Measurements from ENCODE around the gene SRSF1.
A peak's percentile ranks its signal among the peaks of the same experiment; 100 is the strongest.
"Not testable (repeated sequence)": the region's sequence is repeated elsewhere in the genome, so short reads cannot be mapped to it uniquely, and the experiment has no call there.

Gene SRSF1

GRCh38 chr17:57982452-57983170 lies 24.4 kb downstream of the SRSF1 start:
- TF ChIP-seq, protein P1, sequence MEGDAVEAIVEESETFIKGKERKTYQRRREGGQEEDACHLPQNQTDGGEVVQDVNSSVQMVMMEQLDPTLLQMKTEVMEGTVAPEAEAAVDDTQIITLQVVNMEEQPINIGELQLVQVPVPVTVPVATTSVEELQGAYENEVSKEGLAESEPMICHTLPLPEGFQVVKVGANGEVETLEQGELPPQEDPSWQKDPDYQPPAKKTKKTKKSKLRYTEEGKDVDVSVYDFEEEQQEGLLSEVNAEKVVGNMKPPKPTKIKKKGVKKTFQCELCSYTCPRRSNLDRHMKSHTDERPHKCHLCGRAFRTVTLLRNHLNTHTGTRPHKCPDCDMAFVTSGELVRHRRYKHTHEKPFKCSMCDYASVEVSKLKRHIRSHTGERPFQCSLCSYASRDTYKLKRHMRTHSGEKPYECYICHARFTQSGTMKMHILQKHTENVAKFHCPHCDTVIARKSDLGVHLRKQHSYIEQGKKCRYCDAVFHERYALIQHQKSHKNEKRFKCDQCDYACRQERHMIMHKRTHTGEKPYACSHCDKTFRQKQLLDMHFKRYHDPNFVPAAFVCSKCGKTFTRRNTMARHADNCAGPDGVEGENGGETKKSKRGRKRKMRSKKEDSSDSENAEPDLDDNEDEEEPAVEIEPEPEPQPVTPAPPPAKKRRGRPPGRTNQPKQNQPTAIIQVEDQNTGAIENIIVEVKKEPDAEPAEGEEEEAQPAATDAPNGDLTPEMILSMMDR (conservative IDR thresholded peaks at IDR 0.05; ENCODE audit: low read length) = no peak
- no peak overlapping the region for H3K4me3 ChIP-seq (ENCODE audit: low read length)
- no peak for DNase-seq (ENCODE audit: low read depth)

DNA sequence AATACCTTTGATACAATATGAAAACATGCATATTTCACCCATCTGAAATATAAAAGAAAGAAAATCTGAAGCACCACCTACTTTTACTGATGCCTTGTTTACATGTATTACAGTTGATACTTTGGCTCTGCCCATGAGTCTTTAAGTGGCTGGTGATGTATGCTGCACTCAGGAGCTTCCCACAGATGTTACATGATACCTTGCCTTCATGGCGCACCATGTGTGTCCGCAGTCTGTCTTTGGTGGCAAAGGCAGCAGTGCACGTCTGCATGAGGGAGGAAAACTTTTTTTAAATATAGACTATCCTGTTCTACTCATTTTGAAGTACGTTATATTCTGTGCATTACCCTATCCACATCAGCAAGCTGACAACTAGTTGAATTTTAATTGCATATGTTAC lies 26.5 kb downstream of the SRSF1 start:
- TF ChIP-seq, protein P1 (conservative IDR thresholded peaks at IDR 0.05; ENCODE audit: low read length) = no peak
- no peak for DNase-seq (ENCODE audit: low read depth)
- no peak overlapping the region for H3K4me3 ChIP-seq (ENCODE audit: low read length)

DNA sequence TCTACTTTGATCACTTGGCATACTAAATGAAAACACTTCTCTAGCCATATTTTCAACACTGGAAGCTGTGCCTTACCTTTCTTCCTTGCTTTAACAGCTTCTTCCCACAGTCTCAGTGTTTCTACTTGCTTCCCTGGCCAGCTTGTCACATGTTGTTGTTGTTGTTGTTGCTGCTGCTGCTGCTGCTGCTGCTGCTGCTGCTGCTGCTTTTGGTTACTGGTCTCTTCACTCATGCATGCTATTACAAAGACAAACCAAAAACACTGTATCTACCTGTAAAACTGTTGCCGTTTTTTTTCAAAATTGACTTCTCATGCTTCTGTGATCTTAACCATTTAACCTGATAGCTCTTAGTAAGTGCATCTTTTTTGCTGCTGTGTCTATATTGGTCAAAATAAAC lies 28.0 kb downstream of the SRSF1 start:
- DNase-seq (ENCODE audit: low read depth) = no peak
- TF ChIP-seq, protein P1 (conservative IDR thresholded peaks at IDR 0.05; ENCODE audit: low read length) = no peak
- no peak overlapping the region for H3K4me3 ChIP-seq (ENCODE audit: low read length)

DNA sequence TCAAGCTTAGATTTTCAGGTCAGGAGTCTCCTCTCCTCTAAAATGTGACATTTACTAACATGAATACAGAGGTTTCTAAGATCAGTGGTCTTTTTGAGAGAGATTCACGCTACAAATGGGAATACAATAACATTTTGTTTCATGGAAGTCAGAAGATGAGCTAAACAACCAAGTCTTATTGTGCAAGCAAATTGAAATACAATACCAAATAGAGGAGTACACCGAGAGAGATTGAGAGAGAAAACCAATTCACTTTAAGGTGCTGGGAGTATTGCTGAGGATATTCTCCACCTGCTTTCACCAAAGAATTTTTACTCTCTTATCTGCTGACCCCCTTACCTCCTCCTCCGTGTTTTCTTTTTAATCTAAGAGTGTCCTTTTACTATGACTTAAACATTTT lies 30.5 kb downstream of the SRSF1 start:
- TF ChIP-seq, protein P1 (conservative IDR thresholded peaks at IDR 0.05; ENCODE audit: low read length) = no peak
- no peak for DNase-seq (ENCODE audit: low read depth)
- H3K4me3 ChIP-seq (ENCODE audit: low read length) = no peak overlapping the region

DNA sequence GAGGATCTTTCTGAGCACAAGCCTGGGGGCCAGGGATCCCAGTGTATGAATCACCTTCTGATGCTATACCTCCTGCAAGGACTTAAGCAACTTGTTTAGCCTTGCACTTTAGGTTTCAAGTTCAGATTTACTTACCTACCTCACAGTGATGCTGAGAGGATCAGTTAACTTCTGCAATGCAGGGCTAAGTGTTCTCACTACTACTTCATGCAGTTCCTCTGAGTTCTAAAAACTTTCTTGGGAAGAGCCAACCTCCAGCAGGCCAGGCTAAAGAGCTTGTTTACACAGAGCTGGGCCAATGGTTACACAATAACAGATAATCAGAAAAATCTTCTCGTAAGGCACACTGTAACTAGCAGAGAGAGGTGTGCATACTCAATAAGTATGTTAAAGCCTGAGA lies 32.0 kb downstream of the SRSF1 start:
- TF ChIP-seq, protein P1 (conservative IDR thresholded peaks at IDR 0.05; ENCODE audit: low read length) = no peak
- peak; percentile 55 for DNase-seq (ENCODE audit: low read depth)

DNA sequence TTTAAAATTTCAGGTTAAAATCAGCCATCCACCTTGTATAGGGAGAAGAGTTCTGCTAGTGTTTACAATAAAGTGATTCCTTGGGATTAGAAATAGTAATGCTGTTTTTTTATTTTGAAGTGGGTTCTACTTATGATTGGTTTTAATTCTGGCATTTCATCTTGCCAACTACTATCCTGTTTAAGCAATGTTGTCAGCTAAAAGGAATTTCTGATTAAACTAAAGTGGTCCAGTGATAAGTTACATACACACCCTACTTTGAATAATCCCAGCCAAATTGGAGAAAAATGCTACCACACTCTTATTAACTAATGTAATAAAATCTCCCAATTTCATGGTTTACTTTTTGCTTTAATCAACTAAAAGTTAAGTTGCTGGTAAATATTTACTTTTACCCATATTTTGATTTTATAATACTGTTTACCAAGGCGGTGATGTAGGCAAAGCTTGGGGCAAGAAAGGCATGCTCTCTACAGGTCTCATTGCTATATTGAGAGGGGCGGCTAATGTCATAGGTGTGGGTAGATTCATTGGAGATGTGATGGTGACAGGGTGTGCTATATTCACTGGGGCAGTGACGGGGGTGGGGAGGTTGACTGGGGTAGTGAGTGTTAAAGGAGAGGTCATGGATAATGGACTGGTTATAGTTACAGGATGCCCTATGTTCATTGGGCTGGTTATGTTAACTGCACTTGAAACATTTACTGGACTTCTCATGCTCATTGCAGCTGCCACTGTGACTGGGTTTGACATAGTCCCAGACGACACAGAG lies 32.8 kb downstream of the SRSF1 start:
- not testable (repeated sequence) for DNase-seq (ENCODE audit: low read depth); H3K4me3 ChIP-seq (ENCODE audit: low read length)

More for the DNA sequence above, 32.0 kb downstream of the SRSF1 start:
- H3K4me3 ChIP-seq (ENCODE audit: low read length) = no peak overlapping the region

DNA sequence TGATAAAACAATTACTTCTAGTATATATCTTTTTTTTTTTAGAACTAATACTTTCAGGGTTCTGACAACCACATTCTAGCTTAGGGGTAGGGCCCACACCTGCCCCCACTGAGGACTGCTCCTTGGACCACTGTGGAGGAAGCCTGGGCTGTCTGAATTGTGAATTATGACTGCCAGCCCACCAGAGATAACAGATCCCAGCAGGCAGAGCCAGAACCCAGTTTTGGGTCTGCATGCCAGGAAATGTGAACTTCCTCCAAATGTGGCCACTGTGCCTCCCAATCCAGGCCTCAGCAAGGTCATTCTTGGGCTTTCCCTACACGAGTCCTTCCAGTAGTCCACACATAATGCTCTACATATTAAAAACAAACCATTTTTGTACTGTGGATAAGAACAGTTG lies 34.9 kb downstream of the SRSF1 start:
- TF ChIP-seq, protein P1 (conservative IDR thresholded peaks at IDR 0.05; ENCODE audit: low read length) = no peak
- no peak for DNase-seq (ENCODE audit: low read depth)
- no peak overlapping the region for H3K4me3 ChIP-seq (ENCODE audit: low read length)

All from AG10803 (cell line).